B cell (primary cell): ENCODE data around the gene ETFB. TPM values are rescaled to one million over a fixed set of nuclear protein-coding genes. Genes with fewer than 3 reads are reported as not detected.

Experiments used
- ATAC-seq: fragments of 200-7000 bp; cut with Tn5 transposase; one replicate; pipeline ENCODE4 v1.10.0; 2021; ENCODE audit warnings: low read depth, mild to moderate bottlenecking, moderate number of reproducible peaks, moderate library complexity
- CTCF ChIA-PET: fragments of 350-600 bp; sonication (Branson Sonifier 250); formaldehyde crosslinking; loops from one replicate; lab custom pipeline; 2021; ENCODE audit warnings: antibody characterized with exemption, inconsistent platforms; lab: Charles Lee
- POLR2A ChIA-PET: fragments of 350-600 bp; sonication (Branson Sonifier 250); formaldehyde crosslinking; loops from one replicate; lab custom pipeline; 2021; ENCODE audit warnings: antibody characterized with exemption; lab: Charles Lee
- DNase-seq: peaks from one replicate; pipeline ENCODE4 v3.0.0; 2013
- H2AFZ ChIP-seq: 2 replicates; pipeline ENCODE4 v1.6.1; 2012; ENCODE audit warnings: mild to moderate bottlenecking, low read depth, low read length; ENCODE audit not compliant: insufficient read depth, poor library complexity, severe bottlenecking
- H3K27ac ChIP-seq, 2 donors: 1 replicate in 1 of 2; 2 replicates in 1 of 2; pipeline ENCODE4 v1.5.1; 2012 to 2013; ENCODE audit warnings: low read length in 2 of 2, mild to moderate bottlenecking in 2 of 2, moderate library complexity in 1 of 2
- H3K27me3 ChIP-seq, 4 experiments: fragments of 200-600 bp in 1 of 4; sonication (generic) in 1 of 4; replicated peaks in 1 of 4; 1 replicate in 2 of 4; 2 replicates in 2 of 4; pipeline versions ENCODE4 v1.6.1 to v1.7.0; 2013 to 2016; ENCODE audit warnings: low read length in 3 of 4, mild to moderate bottlenecking in 2 of 4, mixed read lengths in 1 of 4, moderate library complexity in 1 of 4; ENCODE audit not compliant: insufficient read depth in 4 of 4, control insufficient read depth in 3 of 4; ENCODE audit errors: control extremely low read depth in 1 of 4
- H3K36me3 ChIP-seq, 2 experiments: replicated peaks in 1 of 2; 1 replicate in 1 of 2; 2 replicates in 1 of 2; pipeline versions ENCODE4 v1.6.1 to v1.7.1; 2013; ENCODE audit warnings: low read length in 1 of 2; ENCODE audit not compliant: insufficient read depth in 2 of 2, control insufficient read depth in 1 of 2; ENCODE audit errors: control extremely low read depth in 1 of 2, extremely low read depth in 1 of 2
- H3K4me1 ChIP-seq, 2 donors: fragments of 200-600 bp in 1 of 2; sonication (generic) in 1 of 2; 1 replicate in 1 of 2; 2 replicates in 1 of 2; pipeline versions ENCODE4 v1.5.1 to v1.6.1; 2013 to 2017; ENCODE audit warnings: low read length in 2 of 2; ENCODE audit not compliant: control insufficient read depth in 2 of 2, insufficient read depth in 2 of 2
- H3K4me2 ChIP-seq: replicated peaks from 2 replicates; pipeline ENCODE3; 2012; ENCODE audit warnings: mild to moderate bottlenecking, low read depth, low read length; ENCODE audit not compliant: poor library complexity, severe bottlenecking
- H3K4me3 ChIP-seq, 5 experiments: fragments of 200-600 bp in 1 of 5; sonication (generic) in 1 of 5; 1 replicate in 3 of 5; 2 replicates in 2 of 5; pipeline versions ENCODE4 v1.5.1 to v1.7.0; 2011 to 2016; ENCODE audit warnings: low read length in 4 of 5, mild to moderate bottlenecking in 4 of 5, low read depth in 2 of 5, control low read depth in 1 of 5, moderate library complexity in 1 of 5; ENCODE audit not compliant: insufficient read depth in 1 of 5; ENCODE audit errors: control extremely low read depth in 1 of 5, extremely low read depth in 1 of 5
- H3K79me2 ChIP-seq: fragments of 200-600 bp; sonication (generic); one replicate; pipeline ENCODE4 v1.6.0; 2016; ENCODE audit warnings: low read length; ENCODE audit not compliant: control insufficient read depth, insufficient read depth
- H3K9ac ChIP-seq: fragments of 200-600 bp; sonication (generic); 2 replicates; pipeline ENCODE4 v1.6.1; 2017; ENCODE audit warnings: mild to moderate bottlenecking, low read length, moderate library complexity
- H3K9me3 ChIP-seq, 3 donors: one replicate each; pipeline versions ENCODE4 v1.6.1 to v1.7.1; 2013; ENCODE audit warnings: low read length in 2 of 3; ENCODE audit not compliant: control insufficient read depth in 2 of 3, insufficient read depth in 1 of 3; ENCODE audit errors: control extremely low read depth in 1 of 3
- H4K20me1 ChIP-seq: 2 replicates; pipeline ENCODE4 v1.6.0; 2012; ENCODE audit warnings: mild to moderate bottlenecking, low read length; ENCODE audit not compliant: insufficient read depth, control insufficient read depth, poor library complexity, severe bottlenecking
- H3K27ac Mint-ChIP-seq: one replicate; pipeline ENCODE4 v1.8.0; 2021; ENCODE audit warnings: mixed read lengths
- H3K27me3 Mint-ChIP-seq: one replicate; pipeline ENCODE4 v1.8.0; 2021; ENCODE audit warnings: mixed read lengths
- H3K4me1 Mint-ChIP-seq: one replicate; pipeline ENCODE4 v1.8.0; 2021; ENCODE audit warnings: mixed read lengths
- H3K4me3 Mint-ChIP-seq: one replicate; pipeline ENCODE4 v1.8.0; 2021; ENCODE audit warnings: mixed read lengths
- H3K9me3 Mint-ChIP-seq: one replicate; pipeline ENCODE4 v1.8.0; 2022; ENCODE audit warnings: mixed read lengths; ENCODE audit not compliant: insufficient read depth
- EZH2 ChIP-seq: IDR thresholded peaks from 2 replicates; pipeline ENCODE4 v1.6.1; 2012; ENCODE audit warnings: borderline replicate concordance, low read depth, mild to moderate bottlenecking, moderate library complexity, low read length; ENCODE audit not compliant: insufficient read depth, poor library complexity, severe bottlenecking
- WGBS: methylation state at CpG from one replicate; pipeline ENCODE4 v1.1.5; 2013; ENCODE audit warnings: missing lambda C conversion rate; ENCODE audit not compliant: insufficient coverage; 5-methylcytosine and 5-hydroxymethylcytosine counted together
- intact Hi-C: fragments of 100-400 bp; cut with micrococcal nuclease; formaldehyde crosslinking; loops from one replicate; pipeline ENCODE4 v1.10.0; 2022
- polyA plus RNA-seq: library from polyadenylated mRNA; depleted of rRNA; stranded (reverse); fragments of >200 nt; gene quantifications from 2 replicates; pipeline ENCODE4 v1.2.3, GENCODE V29; 2012
- total RNA-seq, 2 donors: library from RNA; stranded (reverse); fragments of 120-200 nt in 1 of 2; gene quantifications; 1 replicate in 1 of 2; 2 replicates in 1 of 2; pipeline versions ENCODE4 v1.2.3 to v1.2.4, GENCODE V29; 2013 to 2022
- TF ChIP-seq, protein P1 (sequence below): fragments of 200-600 bp; IDR thresholded peaks from one replicate; pipeline ENCODE4 v1.8.0; 2022; ENCODE audit warnings: antibody characterized with exemption, mild to moderate bottlenecking

ETFB gene
- total and polyA plus RNA-seq, 2 donors (not counting 1 experiment from before 2014, with no cell fraction given): 33.3 to 76.5 TPM

DNA sequence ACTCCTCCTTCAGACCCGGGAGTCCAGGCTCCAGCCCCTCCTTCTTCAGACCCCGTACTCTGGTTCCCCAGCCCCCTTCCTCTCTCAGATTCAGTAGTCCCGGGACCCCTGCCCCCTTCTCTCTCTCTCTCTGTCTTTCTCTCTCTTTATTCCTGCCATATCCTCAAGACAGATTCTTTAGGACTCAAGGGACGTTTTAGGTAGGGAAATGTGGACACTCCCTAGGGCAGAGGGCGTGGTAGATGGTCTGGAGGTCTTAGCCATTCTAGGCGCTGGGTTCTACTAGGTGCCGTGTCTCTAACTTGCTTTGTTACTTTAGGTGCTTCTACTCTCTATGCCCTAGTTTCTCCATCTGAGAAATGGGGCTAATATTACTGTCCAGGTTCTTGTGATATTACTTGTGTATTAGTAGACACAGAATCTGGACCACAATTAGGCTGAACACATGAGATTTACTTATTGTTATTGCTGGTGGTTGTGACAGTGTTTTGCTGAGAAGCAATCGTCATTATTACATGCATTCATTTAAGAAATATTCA lies 25.0 kb upstream of the ETFB start:
- no peaks in the 10 kb centered on the region for H3K27me3 Mint-ChIP-seq
- no peak for TF ChIP-seq EZH2
- TF ChIP-seq, protein P1, sequence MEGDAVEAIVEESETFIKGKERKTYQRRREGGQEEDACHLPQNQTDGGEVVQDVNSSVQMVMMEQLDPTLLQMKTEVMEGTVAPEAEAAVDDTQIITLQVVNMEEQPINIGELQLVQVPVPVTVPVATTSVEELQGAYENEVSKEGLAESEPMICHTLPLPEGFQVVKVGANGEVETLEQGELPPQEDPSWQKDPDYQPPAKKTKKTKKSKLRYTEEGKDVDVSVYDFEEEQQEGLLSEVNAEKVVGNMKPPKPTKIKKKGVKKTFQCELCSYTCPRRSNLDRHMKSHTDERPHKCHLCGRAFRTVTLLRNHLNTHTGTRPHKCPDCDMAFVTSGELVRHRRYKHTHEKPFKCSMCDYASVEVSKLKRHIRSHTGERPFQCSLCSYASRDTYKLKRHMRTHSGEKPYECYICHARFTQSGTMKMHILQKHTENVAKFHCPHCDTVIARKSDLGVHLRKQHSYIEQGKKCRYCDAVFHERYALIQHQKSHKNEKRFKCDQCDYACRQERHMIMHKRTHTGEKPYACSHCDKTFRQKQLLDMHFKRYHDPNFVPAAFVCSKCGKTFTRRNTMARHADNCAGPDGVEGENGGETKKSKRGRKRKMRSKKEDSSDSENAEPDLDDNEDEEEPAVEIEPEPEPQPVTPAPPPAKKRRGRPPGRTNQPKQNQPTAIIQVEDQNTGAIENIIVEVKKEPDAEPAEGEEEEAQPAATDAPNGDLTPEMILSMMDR: no peak
- H3K36me3 ChIP-seq: no peaks in the 10 kb centered on the region
- peaks cover 0 to 5% (median 0%) of the 10 kb centered on the region in 3 donors for H3K9me3 ChIP-seq
- 42% methylated on average over 3 of the region's 8 CpGs for WGBS
- no peak overlapping the region for H3K4me3 Mint-ChIP-seq
- H2AFZ ChIP-seq: peak overlapping the region; percentile 67
- peak overlapping the region; percentile 3 for H3K9ac ChIP-seq
- H3K9me3 Mint-ChIP-seq: no peaks in the 10 kb centered on the region
- peak overlapping the region; percentile 51 for H3K4me2 ChIP-seq
- peaks cover 0 to 4% (median 0%) of the 10 kb centered on the region in 4 experiments for H3K27me3 ChIP-seq
- peaks cover 22 to 33% of the 10 kb centered on the region in 2 donors for H3K4me1 ChIP-seq
- no peak overlapping the region for H3K27ac Mint-ChIP-seq
- no peaks in the 10 kb centered on the region for H3K79me2 ChIP-seq
- POLR2A ChIA-PET: no interaction called here
- peaks cover 28% of the 10 kb centered on the region for H3K4me1 Mint-ChIP-seq
- no peak overlapping the region for H3K27ac ChIP-seq
- DNase-seq (no peak), ATAC-seq (no peak)
- no peak overlapping the region for H3K4me3 ChIP-seq
- H4K20me1 ChIP-seq: no peaks in the 10 kb centered on the region
- CTCF ChIA-PET: interaction anchor here (1.2 to 1.4 kb wide), 2 partner anchors 24 to 82 kb away, joined by 3 to 4 read pairs; no protein-coding TSS in a partner anchor
- intact Hi-C loops: no loop called here

- CTCF ChIA-PET: interaction anchor here (0.6 kb wide), 1 partner anchor 25 kb away, joined by 4 read pairs; no protein-coding TSS in a partner anchor
- no peak overlapping the region for H3K4me3 Mint-ChIP-seq
- Histone ChIP-seq H3K9ac (no peak overlapping the region), H3K4me3 (no peak overlapping the region), H4K20me1 (no peaks in the 10 kb centered on the region), H3K4me1 (peaks cover 12 to 16% of the 10 kb centered on the region in 2 donors), H3K9me3 (no peaks in the 10 kb centered on the region), H3K27me3 (peaks cover 0 to 4% (median 0%) of the 10 kb centered on the region in 4 experiments), H2AFZ (no peak overlapping the region), H3K36me3 (no peaks in the 10 kb centered on the region), H3K79me2 (no peaks in the 10 kb centered on the region), H3K4me2 (no peak overlapping the region), H3K27ac (no peak overlapping the region)
- DNase-seq: no peak
- intact Hi-C loops: no loop called here
- H3K27ac Mint-ChIP-seq: no peak overlapping the region
- TF ChIP-seq EZH2: no peak
- TF ChIP-seq, protein P1: no peak
- H3K4me1 Mint-ChIP-seq: peaks cover 12% of the 10 kb centered on the region
- POLR2A ChIA-PET: interaction anchor here (0.9 kb wide), 1 partner anchor 21 kb away, joined by 3 read pairs; no protein-coding TSS in a partner anchor
- 97% methylated on average over 14 of the region's 14 CpGs for WGBS
- no peaks in the 10 kb centered on the region for H3K9me3 Mint-ChIP-seq
- no peaks in the 10 kb centered on the region for H3K27me3 Mint-ChIP-seq
- no peak for ATAC-seq
Measured at GRCh38 chr19:51389143-51389542, 23.0 kb upstream of the ETFB start.
